ENCODE measurements around the gene BACH2.

The BACH2 gene

DNA sequence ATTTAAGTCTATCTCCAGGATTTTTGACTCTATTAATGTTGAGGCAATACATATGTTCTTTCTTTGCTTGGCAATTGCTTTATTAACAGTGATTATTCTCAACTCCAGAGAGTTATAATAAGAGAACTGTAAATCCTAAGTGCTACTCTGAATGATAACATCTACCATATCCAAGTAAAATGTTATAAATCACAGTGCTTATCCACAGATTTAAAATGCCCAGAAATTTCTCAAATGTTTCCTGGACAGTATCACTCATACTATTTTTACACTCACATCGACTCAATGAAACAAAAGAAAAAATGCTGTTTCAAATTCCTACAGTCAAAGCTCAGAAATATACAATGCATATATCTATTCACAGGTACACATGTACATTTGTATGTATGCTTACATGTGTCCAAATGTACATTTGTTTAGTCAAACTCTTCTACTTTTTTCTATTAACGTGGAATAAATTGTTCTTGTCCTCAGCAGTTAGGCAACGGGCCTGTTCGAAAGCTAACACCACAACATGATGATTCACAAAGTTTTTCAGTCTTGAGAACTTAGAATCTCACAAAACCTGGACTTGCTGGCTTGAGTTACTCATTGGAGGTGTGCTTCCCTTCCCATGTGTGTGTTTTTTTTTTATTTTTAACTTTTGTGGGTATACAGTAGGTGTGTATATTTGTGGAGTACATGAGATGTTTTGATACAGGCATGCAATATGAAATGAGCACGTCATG lies 209.4 kb downstream of the BACH2 start:
- TF ChIP-seq, protein P1, sequence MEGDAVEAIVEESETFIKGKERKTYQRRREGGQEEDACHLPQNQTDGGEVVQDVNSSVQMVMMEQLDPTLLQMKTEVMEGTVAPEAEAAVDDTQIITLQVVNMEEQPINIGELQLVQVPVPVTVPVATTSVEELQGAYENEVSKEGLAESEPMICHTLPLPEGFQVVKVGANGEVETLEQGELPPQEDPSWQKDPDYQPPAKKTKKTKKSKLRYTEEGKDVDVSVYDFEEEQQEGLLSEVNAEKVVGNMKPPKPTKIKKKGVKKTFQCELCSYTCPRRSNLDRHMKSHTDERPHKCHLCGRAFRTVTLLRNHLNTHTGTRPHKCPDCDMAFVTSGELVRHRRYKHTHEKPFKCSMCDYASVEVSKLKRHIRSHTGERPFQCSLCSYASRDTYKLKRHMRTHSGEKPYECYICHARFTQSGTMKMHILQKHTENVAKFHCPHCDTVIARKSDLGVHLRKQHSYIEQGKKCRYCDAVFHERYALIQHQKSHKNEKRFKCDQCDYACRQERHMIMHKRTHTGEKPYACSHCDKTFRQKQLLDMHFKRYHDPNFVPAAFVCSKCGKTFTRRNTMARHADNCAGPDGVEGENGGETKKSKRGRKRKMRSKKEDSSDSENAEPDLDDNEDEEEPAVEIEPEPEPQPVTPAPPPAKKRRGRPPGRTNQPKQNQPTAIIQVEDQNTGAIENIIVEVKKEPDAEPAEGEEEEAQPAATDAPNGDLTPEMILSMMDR (IDR thresholded peaks at IDR 0.05; ENCODE audit: control insufficient read depth, insufficient read depth, low read depth, low read length, missing control alignments) = no peak
- no peak overlapping the region for H3K4me3 ChIP-seq (ENCODE audit: control insufficient read depth, low read depth, low read length)
- DNase-seq (ENCODE audit: low read depth) = no peak

DNA sequence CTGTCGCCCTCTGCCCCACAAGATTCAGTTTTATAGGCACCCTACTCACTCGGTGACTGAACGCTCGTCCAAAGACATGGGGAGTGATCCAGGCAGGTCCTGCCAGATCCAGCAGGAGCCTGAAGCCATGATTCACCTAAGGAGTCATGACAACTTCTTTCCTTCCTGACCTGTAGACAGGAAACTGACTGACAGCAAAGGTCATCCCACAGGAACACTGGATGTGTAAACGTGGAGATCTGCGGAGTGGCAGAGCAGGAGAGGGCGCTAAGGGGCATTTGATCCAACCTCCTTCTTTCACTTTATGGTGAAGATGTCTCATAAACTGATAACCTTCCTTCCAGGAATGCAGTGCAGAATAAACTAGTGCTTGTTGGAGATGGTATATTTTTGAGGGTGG lies 210.1 kb downstream of the BACH2 start:
- TF ChIP-seq, protein P1 (IDR thresholded peaks at IDR 0.05; ENCODE audit: control insufficient read depth, insufficient read depth, low read depth, low read length, missing control alignments) = no peak
- DNase-seq (ENCODE audit: low read depth) = no peak
- H3K4me3 ChIP-seq (ENCODE audit: control insufficient read depth, low read depth, low read length) = no peak overlapping the region

DNA sequence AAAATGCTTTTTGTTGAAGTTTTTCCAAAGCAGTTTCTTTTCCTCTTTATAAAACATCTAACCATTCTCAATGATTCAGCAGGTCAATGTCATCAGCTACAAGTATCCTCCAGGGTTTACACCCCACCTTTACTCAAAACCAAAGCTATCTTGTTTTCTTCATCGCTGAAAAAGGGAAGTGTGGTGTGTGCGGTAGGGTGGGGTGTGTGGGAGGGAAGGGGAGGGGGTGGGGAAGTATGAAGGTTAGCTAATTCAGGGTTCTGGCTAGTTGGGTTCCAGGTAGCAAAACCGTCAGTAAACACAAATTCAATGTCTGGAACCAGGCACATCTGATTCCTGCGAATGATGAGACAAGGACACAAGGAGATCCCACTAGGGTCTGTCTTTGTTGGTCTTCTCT lies 212.8 kb downstream of the BACH2 start:
- no peak overlapping the region for H3K4me3 ChIP-seq (ENCODE audit: control insufficient read depth, low read depth, low read length)
- DNase-seq (ENCODE audit: low read depth) = no peak
- TF ChIP-seq, protein P1 (IDR thresholded peaks at IDR 0.05; ENCODE audit: control insufficient read depth, insufficient read depth, low read depth, low read length, missing control alignments) = no peak

DNA sequence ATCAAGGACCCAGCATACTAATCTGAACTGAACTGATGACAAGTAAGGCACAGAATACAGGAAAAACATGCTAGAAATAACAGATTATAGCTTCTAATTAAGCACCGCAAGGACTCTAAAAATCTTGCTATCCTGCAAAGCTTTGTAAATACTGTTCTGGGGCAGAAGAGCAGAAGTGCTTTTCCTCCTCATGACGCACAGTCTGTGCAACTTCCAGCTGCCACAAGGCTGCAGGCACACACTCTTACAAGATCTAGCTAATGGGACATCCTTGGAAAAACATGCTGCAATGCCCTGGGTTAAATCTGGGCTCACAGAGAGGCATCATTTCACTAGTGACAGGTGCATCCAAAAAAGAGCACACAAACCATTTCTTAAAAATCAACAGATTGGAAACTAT lies 213.8 kb downstream of the BACH2 start:
- TF ChIP-seq, protein P1 (IDR thresholded peaks at IDR 0.05; ENCODE audit: control insufficient read depth, insufficient read depth, low read depth, low read length, missing control alignments) = no peak

DNA sequence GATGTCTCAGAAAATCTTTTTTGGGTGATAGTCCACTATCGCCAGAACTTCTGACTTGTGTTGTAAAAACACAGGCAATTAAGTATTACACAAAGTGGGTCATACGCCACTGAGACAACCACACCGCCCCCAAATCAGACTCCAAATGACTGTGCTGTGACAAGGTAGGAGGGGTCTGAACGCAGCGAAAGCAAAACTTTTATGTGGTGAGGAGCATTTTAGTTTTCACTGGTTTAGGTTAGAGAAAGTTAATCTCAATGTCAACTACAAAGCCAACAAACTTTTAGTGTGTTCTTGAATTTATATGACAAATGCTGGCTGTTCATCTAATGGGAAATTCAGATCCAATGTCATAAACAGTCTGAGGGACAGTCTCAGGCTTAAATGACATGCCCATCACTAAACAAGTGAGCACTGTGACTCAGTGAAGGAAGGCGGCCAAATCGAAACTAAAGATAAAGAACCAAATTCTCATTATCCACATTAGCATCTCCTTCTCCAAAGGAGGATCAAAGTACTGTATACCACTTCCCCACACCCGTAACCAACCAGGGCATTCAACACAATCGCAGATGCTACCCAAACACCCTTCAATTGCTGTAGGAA lies 215.7 kb downstream of the BACH2 start:
- no peak for DNase-seq (ENCODE audit: low read depth)
- TF ChIP-seq, protein P1 (IDR thresholded peaks at IDR 0.05; ENCODE audit: control insufficient read depth, insufficient read depth, low read depth, low read length, missing control alignments) = no peak
- H3K4me3 ChIP-seq (ENCODE audit: control insufficient read depth, low read depth, low read length) = no peak overlapping the region

More for the DNA sequence above, 213.8 kb downstream of the BACH2 start:
- DNase-seq (ENCODE audit: low read depth) = no peak
- H3K4me3 ChIP-seq (ENCODE audit: control insufficient read depth, low read depth, low read length) = no peak overlapping the region

DNA sequence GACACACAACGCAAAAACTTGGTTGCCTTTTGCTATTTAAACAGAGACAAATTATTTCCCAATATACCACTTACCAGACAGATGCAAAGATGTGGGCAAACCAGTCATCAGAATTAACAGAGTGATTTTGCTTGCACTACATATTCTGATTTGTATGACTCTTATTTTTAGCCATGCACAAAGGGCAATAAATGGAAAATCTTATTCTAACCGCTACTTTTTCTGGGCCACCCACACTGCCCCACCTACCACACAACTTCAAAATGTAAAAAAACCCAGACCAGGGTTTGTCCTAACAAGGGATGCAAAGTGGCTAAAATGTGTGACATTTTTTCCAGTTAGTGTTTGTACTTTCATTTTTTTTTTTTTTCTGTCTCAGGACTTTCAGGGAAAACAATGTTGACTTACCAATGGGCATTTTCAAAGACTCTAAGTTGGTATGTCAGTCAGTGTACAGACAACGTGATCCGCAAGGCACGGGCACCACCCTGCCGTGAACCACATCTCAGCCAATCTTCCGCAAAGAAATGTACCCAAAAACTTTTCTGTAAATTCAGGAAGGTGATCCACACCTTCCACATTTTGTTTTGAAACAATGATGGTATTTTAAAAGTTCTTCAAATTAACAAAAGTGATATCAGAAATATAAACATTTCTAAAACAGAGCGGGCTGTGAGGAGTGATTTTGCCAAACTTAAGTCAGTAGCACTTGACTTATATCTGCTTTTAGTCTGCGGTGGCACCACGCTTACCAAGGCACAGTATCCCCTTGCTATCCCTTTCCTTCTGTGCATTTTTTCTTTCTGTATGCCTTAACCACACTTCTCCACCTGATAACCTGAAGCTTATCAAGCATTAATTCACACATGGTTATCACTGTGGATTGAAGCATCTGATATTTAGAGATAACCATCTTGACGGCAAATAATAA lies 216.8 kb downstream of the BACH2 start:
- TF ChIP-seq, protein P1 (IDR thresholded peaks at IDR 0.05; ENCODE audit: control insufficient read depth, insufficient read depth, low read depth, low read length, missing control alignments) = no peak
- no peak for DNase-seq (ENCODE audit: low read depth)
- H3K4me3 ChIP-seq (ENCODE audit: control insufficient read depth, low read depth, low read length) = no peak overlapping the region

All from AG09309 (cell line).